K562 (cell line): ENCODE results near the gene COL8A2. TPM values are rescaled to one million over a fixed set of nuclear protein-coding genes. Genes with fewer than 3 reads are reported as not detected.

ENCODE experiments used
- HINFP ChIP-seq: fragments of 450-650 bp; conservative IDR thresholded peaks from 2 replicates; pipeline ENCODE4 v1.6.1; 2016; ENCODE audit warnings: missing genetic modification characterization, low read depth, mild to moderate bottlenecking, control low read depth, missing compliant biosample characterization
- RREB1 ChIP-seq: fragments of 250-450 bp; sonication (Bioruptor Pico); IDR thresholded peaks from 2 replicates; pipeline ENCODE4 v1.4.0; 2020
- YY1 ChIP-seq, 3 experiments: IDR thresholded peaks; 2 replicates each; pipeline ENCODE4 v1.6.1; 2011; ENCODE audit warnings: low read length in 2 of 3, mild to moderate bottlenecking in 2 of 3, moderate library complexity in 2 of 3, borderline replicate concordance in 1 of 3, control low read depth in 1 of 3, low read depth in 1 of 3; ENCODE audit not compliant: insufficient read depth in 3 of 3, insufficient replicate concordance in 2 of 3, control insufficient read depth in 1 of 3, insufficient read length in 1 of 3; ENCODE audit errors: extremely low read depth in 1 of 3
- polyA plus RNA-seq, 8 experiments: library from polyadenylated mRNA; depleted of rRNA in 4 of 8; stranded (reverse) in 5 of 8; unstranded in 3 of 8; fragments of >200 nt; fragmentation: Nextera tagmentation in 2 of 8; fragmentation: Illumina TruSeq in 1 of 8; extraction: Ambion mirVana in 2 of 8; extraction: Trizol in 1 of 8; gene quantifications; 2 replicates each; pipeline versions ENCODE4 v1.2.1 to v1.2.3, GENCODE V29; 2011 to 2014; ENCODE audit warnings: inconsistent platforms in 1 of 8, missing spikeins in 1 of 8
- total RNA-seq, 7 experiments: library from RNA; depleted of rRNA in 6 of 7; stranded (reverse); fragments of >200 nt in 6 of 7; fragmentation: Illumina TruSeq in 2 of 7; extraction: Trizol in 2 of 7; gene quantifications; 2 replicates each; pipeline versions ENCODE4 v1.2.1 to v1.2.3, GENCODE V29; 2011 to 2021; ENCODE audit warnings: low replicate concordance in 1 of 7

Gene COL8A2
- total and polyA plus RNA-seq, 9 of the 15 experiments (the other 6 are each of a cell fraction or from before 2014, with no cell fraction given) = 0.03 to 0.14 (median 0.04) TPM; not detected in 5

- TF ChIP-seq RREB1 = no peak
- TF ChIP-seq HINFP (tag) = no peak
- no peak for TF ChIP-seq YY1 (IDR thresholded peaks at IDR 0.05; ENCODE audit: borderline replicate concordance in 1 of 3, control insufficient read depth in 1 of 3, extremely low read depth in 1 of 3, insufficient read depth in 3 of 3, insufficient read length in 1 of 3, insufficient replicate concordance in 2 of 3, low read depth in 1 of 3, low read length in 2 of 3)
Observed at GRCh38 chr1:36137776-36138175, 12.8 kb upstream of the COL8A2 start (continued).
